Measurements from ENCODE around the gene SLC25A14.

The SLC25A14 gene

GRCh38 chrX:130339408-130340222, at the start of gene SLC25A14:
Gene SLC25A14 (plus strand): TSS chrX:130339919. CDS start chrX:130340279, 360 bp downstream.
- TF ChIP-seq CTCF (conservative IDR thresholded peaks at IDR 0.05; ENCODE audit: low read depth, low read length): no peak
- peak within 1 kb of the TSS; percentile 74 for H3K4me3 ChIP-seq (ENCODE audit: low read depth, low read length)
- peak; percentile 72 for DNase-seq (ENCODE audit: low read depth)

GRCh38 chrX:130295519-130296296, 44.0 kb upstream of the SLC25A14 start:
- no peak overlapping the region for H3K4me3 ChIP-seq (ENCODE audit: low read depth, low read length)
- DNase-seq (ENCODE audit: low read depth): peak; percentile 6
- no peak for TF ChIP-seq CTCF (conservative IDR thresholded peaks at IDR 0.05; ENCODE audit: low read depth, low read length)

- no peak for TF ChIP-seq CTCF (conservative IDR thresholded peaks at IDR 0.05; ENCODE audit: low read depth, low read length)
Measured at GRCh38 chrX:130296297-130296678, 43.4 kb upstream of the SLC25A14 start.

GRCh38 chrX:130296743-130297142, 43.0 kb upstream of the SLC25A14 start:
- no peak overlapping the region for H3K4me3 ChIP-seq (ENCODE audit: low read depth, low read length)
- peak; percentile 53 for DNase-seq (ENCODE audit: low read depth)
- no peak for TF ChIP-seq CTCF (conservative IDR thresholded peaks at IDR 0.05; ENCODE audit: low read depth, low read length)

More at GRCh38 chrX:130296297-130296678, 43.4 kb upstream of the SLC25A14 start:
- no peak overlapping the region for H3K4me3 ChIP-seq (ENCODE audit: low read depth, low read length)
- peak; percentile 5 for DNase-seq (ENCODE audit: low read depth)

GRCh38 chrX:130299279-130300009, 40.3 kb upstream of the SLC25A14 start:
- DNase-seq (ENCODE audit: low read depth): no peak
- H3K4me3 ChIP-seq (ENCODE audit: low read depth, low read length): no peak overlapping the region
- no peak for TF ChIP-seq CTCF (conservative IDR thresholded peaks at IDR 0.05; ENCODE audit: low read depth, low read length)

- TF ChIP-seq CTCF (conservative IDR thresholded peaks at IDR 0.05; ENCODE audit: low read depth, low read length): no peak
- no peak for DNase-seq (ENCODE audit: low read depth)
- H3K4me3 ChIP-seq (ENCODE audit: low read depth, low read length): no peak overlapping the region
Measured at GRCh38 chrX:130300010-130300282, 39.8 kb upstream of the SLC25A14 start.

Data from choroid plexus epithelial cell (primary cell).